NCI-H187 (cell line): ENCODE data around the gene EFR3B.

Experiments used
- DNase-seq, 2 experiments: peaks; one replicate each; lab custom pipeline; 2025; lab: John Stamatoyannopoulos, UW

EFR3B gene

DNA sequence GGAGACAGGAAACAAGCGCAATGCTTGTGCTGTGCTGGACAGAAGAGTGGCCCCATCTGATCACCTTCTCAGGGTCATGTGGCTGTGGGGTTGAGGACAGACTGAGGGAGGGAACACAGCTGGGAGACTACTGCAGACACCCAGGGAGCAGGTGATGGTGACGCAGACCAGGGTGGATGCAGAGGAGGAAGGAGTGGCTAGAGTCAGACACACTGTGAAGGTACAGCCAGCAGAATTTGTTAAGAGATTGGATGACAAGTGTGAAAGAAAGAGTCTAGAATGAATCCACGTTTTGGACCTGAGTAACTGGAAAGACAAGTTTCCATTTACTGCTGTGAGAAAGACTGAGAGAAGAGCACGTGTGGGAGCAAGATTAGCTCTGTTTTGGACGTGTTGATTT, 142.4 kb downstream of the EFR3B start:
- no peak for DNase-seq

GRCh38 chr2:25187729-25188350, 146.0 kb downstream of the EFR3B start:
- peak; percentile 79 to 82 for DNase-seq

GRCh38 chr2:25188405-25188804, 146.5 kb downstream of the EFR3B start:
- DNase-seq, result no peak

- no peak for DNase-seq
Measured at GRCh38 chr2:25190536-25190935, 148.7 kb downstream of the EFR3B start.

GRCh38 chr2:25194576-25195122, 152.8 kb downstream of the EFR3B start:
- DNase-seq, result no peak

- no peak for DNase-seq
Measured at GRCh38 chr2:25197336-25198208, 155.7 kb downstream of the EFR3B start.

DNA sequence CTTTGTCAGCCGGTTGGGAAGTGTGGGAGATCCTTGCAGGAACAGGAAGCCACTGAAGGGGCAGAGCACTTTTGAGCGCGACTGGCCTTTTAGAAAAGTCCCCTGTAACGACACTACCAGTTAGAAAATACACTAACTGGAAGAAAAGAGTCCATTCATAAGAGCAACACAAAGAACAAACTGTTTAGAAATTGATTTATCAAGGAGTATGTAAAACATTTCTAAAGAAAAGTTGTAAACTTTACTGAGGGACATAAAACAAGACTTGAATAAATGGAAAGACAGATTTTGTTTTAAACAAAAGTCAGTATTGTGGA, 156.3 kb downstream of the EFR3B start:
- DNase-seq, result no peak

DNA sequence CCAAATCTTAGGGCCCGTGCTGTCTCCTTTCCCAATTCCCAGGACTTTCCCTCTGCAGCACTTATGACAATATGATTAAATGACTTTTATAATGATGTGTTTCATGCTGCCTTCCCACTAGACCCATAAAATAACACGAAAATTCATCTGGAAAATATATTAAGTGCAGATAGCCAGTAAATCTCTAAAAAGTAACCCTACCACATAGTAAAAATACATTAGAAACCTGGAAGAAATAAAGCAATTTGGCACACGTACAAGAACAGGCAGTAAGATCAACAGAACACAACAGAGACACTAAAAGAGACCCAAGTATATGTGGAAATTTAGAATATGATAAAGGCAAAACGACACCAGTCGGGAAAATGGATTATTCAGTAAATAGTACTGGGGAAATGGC, 156.7 kb downstream of the EFR3B start:
- no peak for DNase-seq

- no peak for DNase-seq
Measured at GRCh38 chr2:25201265-25201664, 159.4 kb downstream of the EFR3B start.

- no peak for DNase-seq
Measured at GRCh38 chr2:25201794-25202193, 159.9 kb downstream of the EFR3B start.

DNA sequence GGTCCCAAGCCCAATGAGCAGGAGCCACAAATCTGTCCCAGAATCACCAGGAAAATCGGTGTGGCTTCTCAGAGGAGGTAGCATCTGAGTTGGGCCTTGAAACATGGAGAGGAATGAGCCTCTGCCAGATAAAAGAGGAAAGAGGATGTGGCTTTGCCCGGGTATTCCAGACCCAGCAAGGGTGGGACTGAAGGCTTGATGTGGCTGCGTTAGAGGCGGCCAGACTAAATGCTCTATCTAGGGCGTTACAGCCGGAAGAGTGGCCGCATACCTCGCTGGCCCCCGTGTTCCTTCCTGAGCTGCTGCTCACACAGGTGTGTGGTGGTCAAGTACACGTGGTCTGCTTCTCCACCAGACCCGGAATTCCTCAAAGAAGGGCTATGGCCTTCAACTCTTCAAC, 160.4 kb downstream of the EFR3B start:
- no peak for DNase-seq

DNA sequence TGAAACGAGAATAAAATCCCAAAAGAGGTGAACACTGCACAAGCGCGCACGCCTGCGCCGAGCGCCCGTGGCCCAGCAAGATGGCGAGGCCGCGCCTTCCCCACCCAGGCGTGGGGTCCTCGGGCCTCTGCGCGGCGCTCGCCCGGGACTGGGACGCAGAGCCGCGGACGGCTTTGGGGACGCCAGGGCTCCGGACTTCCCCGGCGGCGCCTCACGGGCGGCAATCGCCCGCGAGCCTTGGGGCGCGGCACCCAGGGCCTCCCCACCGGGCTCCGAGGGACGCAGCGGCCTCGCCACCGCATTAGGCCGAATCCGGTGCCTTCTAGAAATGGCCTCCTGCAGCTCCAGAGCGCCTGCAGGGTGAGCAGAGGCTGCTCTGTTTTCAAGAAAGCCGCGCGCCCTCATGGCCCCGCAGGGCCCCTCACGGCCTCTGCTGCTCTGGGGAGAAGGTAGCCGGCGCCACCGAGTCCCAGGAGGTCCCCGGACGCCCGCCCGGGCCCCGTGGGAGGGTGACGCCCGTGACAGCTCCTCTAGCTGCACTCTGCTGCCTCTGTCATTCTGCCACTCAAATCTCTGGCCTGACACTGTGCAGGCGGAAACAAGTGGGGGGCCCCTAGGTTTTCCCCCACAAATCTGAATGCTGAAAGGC, 162.4 kb downstream of the EFR3B start:
- no peak for DNase-seq

DNA sequence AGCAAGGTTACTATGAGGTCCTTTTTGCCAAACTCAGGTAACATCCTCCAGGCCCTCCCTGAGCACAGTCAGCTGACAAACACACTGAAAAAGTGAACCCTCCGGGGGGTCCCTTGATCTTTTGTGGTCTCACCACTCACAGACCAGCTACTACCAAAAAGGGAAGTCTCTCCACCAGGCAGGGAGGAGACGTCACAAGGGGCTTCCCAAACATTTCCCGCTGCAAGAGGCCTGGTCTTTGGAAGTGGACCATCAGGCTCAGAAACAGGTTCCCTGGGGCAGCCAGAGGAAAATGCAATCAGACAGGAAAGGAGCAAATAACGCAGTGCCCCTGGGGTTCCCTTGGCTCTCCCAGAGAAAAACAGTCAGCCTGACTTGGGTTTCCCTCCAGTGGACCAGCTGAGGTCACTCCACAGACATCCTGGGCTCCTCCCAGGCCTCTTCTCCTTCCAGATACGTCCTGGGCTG, 165.2 kb downstream of the EFR3B start:
- no peak for DNase-seq
